GM18511 (cell line): ENCODE measurements around the gene SEMA3F.
A peak's percentile ranks its signal among the peaks of the same experiment; 100 is the strongest.

Experiments
- ATAC-seq: cut with Tn5 transposase; IDR thresholded peaks from one replicate; pipeline ENCODE4 v1.9.1; 2021; ENCODE audit warnings: mild to moderate bottlenecking, moderate library complexity; ENCODE audit not compliant: unreplicated experiment

The SEMA3F gene

GRCh38 chr3:50132421-50133282 lies 22.5 kb upstream of the SEMA3F start:
- no peak for ATAC-seq

DNA sequence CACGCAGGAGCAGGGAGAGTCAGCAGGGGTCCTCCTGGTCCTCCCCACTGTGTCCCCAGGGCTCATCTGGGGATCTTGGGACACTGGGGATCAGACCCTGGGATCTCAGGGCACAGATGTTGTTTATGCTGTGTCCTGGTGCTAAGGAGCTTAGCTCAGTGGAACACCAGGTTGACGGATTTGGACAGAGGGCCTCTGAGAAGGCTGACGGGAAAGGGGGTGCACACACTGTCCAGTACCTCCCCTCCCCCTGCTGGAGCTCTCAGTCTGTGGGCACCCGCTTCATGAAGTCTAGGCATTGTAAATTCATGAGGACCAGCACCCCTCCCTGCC lies 21.9 kb upstream of the SEMA3F start:
- no peak for ATAC-seq

DNA sequence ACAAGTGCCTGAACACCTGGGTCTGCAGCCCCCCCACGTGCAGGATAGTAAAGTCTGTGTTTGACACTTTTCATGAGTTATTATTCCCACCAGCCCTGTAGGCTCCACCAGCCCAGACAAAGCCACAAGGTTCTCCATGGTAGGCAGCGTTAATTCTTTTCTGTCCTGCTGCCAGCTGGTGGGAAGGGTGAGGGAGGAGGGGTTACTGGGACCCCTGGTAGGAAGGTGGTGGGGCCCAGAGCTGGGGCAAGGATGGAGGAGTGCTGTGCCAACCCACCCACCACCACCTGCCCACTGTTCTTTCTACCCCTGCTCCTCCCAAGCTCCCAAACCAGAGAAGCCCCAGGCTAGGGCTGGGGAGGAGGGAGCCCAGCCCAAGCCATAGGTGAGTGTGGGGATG lies 20.8 kb upstream of the SEMA3F start:
- ATAC-seq, result no peak

- no peak for ATAC-seq
Observed at GRCh38 chr3:50135964-50136363, 19.2 kb upstream of the SEMA3F start.

DNA sequence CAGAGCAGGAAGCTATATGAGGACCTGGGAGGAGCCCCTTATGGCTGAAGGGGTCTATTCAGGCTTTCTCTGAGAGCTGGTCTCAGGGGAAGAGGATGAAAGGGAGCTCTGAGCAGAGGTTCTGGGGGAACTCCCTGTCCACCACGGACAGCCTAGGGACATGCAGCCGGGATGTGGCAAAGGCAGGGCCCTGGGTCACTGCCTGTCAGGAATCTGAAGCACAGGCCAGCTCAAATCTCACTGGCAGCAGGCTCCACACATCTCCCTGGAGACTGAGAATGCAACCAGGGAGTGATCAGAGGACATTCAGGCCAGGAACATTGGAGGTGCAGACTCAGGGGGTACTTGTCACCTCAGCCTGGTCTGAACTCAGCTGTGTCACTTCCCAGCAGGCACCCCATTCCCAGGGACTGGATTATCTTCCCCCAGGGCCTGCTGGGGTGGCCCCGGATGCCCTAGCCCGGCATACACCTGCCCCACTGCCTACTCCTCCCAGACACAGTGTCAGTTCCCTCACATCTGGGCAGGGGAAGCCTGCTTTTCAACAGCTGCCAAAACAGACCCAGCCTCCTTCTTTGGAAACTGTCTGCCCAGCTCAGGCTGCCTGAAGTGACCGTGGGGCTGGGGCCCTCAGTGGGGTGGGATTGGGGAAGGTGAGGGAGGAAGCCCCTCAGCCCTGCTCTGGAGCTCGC lies 18.3 kb upstream of the SEMA3F start:
- no peak for ATAC-seq

- ATAC-seq, result no peak
Observed at GRCh38 chr3:50137531-50137930, 17.6 kb upstream of the SEMA3F start.

GRCh38 chr3:50138266-50139200 lies 16.6 kb upstream of the SEMA3F start:
- ATAC-seq, result no peak

DNA sequence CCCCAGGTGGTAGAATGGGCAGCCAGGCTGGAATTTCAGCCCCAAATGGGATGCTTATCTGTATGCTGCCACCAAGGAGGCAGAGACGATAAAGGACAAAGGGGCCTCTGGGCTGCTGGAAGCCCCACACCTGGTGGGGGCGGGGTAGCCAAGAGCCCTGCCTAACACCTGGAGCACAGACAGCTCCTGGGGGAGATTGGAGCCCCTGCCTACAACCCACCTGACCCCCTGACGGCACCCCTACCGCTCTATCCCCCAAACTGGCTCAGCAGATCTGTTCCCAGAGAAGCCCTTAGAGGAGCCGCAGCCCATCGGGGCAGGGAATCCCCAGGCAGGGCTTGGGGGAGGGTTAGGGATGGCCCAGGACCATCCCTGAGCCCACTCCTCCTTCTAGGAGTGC lies 15.8 kb upstream of the SEMA3F start:
- no peak for ATAC-seq

DNA sequence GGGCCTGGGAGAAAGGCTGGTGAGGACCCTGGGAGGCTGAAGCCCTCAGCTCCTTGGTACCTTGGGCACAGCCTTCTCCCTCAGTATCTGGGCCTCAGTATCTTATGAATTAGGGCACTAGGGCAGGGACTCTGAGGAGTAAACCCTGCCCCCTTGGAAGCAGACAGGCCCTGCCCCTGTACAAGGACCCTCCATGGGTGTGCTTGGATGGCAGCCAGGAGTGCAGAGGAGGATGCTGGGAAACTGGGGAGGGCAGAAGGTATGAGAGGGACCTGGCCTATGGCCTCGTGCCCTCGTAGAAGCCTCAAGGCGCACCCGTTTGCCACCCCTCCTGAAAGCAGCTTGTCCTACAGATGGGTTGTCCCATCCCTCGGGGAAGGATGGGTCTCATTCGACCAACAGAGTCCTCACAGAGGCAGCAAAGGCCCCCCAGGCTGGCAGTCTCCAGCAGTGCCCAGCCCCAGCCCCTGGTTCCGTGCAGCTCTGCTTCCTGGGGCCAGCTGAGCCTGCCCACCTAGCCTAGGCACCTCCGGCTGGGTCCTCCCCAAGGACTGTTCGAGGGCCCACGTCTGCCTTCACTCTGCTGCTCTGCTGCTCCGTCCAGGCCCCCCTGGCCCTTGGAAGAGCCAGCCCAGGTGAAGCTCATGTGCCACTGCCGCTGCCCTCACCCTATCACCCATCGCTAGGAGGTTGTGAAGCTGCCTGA lies 15.3 kb upstream of the SEMA3F start:
- ATAC-seq, result no peak

DNA sequence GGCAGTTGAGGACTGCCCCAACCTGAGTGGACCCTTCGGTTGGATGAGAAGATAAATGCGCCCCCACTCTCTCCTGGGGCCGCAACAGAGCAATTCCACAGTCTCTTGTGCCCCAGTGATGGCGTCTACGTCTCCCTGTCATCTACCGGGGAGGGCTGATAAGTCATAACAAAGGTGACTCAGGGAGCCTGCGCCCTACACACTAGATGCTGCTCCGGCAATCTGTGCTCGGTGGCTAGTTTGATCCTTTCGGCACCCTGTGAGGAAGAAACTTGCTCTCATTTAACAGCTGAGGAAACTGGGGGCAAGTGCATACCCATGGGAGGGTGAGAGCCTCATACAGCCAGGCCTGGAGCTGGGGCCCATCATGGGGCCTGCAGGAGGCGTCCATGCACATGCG lies 14.1 kb upstream of the SEMA3F start:
- no peak for ATAC-seq

- ATAC-seq, result no peak
Observed at GRCh38 chr3:50146316-50146901, 8.7 kb upstream of the SEMA3F start.

- no peak for ATAC-seq
Observed at GRCh38 chr3:50147016-50147415, 8.1 kb upstream of the SEMA3F start.

- no peak for ATAC-seq
Observed at GRCh38 chr3:50147447-50147846, 7.7 kb upstream of the SEMA3F start.

GRCh38 chr3:50147861-50148260 lies 7.3 kb upstream of the SEMA3F start:
- no peak for ATAC-seq

- ATAC-seq, result no peak
Observed at GRCh38 chr3:50150404-50150750, 4.7 kb upstream of the SEMA3F start.

GRCh38 chr3:50150863-50151686 lies 4.0 kb upstream of the SEMA3F start:
- no peak for ATAC-seq

GRCh38 chr3:50151728-50152127 lies 3.4 kb upstream of the SEMA3F start:
- ATAC-seq, result no peak

DNA sequence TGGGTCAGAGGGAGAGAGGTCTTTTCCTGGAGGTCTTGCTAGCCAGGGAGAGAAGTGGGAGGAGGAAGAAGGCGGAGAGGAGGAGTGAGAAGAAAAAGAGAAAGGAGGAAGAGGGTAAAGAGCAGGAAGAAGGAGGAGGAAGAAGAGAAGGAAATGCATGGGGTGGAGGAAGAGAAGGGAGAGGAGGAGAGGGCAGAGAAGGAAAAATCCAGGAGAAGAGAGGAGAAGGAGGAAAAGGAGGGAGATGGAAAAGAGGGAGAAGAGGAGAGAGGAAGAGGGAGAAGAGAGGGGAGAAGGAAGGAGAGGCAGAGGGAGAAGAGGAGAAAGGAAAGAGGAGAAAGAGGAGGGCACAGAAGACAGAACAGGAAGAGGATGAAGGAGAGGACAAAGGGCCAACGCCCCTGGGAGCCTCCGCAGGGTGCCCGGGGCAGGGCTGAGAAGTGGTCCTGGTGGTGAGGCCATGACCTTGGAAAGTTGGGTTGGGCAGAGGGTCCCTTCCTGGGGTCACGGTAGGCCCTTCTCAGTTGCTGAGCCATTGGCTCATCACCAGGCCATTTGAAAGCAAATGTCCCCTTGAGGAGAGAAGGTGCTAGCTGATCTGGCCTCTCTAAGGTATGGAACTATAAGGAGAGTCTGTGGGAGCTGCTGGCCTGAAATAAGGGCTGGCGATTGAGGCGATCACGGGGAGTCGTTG lies 1.2 kb upstream of the SEMA3F start:
- ATAC-seq, result no peak

DNA sequence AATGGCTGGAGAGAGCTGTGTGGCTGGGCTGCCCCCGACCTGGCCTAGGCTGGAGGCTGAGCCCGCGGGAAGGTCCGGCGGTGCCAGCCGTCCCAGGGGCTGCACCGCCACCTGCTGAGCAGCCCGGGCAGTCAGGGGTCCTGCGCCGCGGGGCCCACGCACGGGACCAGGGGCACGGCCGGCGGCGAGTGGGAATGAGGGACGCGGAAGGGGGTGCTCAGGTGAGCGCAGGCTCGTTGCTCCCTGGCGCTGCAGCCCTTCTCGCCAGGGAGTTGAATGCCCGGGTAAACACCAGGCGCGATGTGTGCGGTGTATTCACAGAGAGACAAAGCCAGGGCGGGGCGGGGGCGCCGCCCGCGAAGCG lies 666 bp upstream of the SEMA3F start:
- ATAC-seq, result peak; percentile 38
